ENCODE data around the gene HAT1.
A peak's percentile ranks its signal among the peaks of the same experiment; 100 is the strongest.
"Not testable (repeated sequence)": the region's sequence is repeated elsewhere in the genome, so short reads cannot be mapped to it uniquely, and the experiment has no call there.

HAT1 gene
- total RNA-seq, result 36.9 to 42.2 reads per million in 2 donors

DNA sequence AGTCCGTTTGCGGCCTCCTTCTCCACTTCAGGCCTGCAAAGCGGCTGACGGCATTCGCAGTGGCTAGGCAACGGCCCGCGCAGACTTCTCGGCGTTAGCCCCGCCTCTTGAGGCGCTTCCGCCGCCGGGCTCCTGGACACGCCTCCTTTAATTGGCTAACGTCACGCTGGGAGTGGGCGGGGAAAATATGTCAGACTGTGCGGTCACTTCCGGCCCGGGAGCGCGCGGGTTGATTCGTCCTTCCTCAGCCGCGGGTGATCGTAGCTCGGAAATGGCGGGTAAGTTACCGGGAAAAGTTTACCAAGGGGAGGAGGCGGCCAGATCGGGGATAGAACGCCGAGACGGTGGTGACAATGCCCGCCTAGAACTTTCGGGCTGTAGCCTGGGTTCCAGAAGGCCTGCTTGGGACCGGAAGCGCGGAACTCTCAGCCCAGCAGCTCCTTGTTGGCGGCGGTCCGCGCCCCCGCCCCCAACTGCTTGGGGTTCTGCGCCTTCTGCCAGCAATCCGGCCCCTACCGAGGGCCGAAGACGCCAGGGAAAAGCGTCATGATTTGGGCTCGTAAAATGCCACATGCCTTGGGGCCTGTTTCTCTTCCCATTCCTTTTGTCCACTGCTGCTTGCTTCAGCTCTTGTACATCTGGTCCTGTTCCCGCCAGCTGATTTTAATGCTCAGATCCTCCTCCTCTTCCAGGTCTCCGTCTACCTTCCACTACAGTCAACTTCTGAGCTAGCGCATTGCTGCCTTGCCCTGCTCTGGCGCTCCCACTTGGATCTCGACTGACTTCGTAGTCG lies at the start of gene HAT1:
HAT1 (plus strand) TSS at position 232 of the 793 bp plus-strand sequence; CDS start at position 272, 40 bp downstream.
- peak; percentile 95 for DNase-seq

DNA sequence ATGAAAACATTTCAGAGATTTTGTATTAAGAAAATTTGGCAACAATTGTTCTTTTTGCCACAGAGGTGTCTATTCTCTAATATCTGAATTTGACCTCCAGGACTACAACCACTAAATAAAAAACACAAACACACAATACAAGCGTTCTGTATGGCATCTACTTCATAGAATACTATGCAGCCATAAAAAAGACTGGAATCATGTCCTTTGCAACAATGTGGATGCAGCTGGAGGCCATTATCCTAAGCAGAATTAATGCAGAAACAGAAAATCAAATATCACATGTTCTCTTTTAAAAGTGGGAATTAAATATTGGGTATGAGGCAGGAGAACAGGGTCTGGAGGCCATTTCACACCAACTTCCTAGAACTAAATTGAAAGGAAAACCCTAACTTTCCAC lies 47.7 kb upstream of the HAT1 start:
- DNase-seq, result no peak

GRCh38 chr2:171874963-171875362 lies 47.3 kb upstream of the HAT1 start:
- no peak for DNase-seq

GRCh38 chr2:171878481-171878993 lies 43.7 kb upstream of the HAT1 start:
- DNase-seq, result no peak

GRCh38 chr2:171879865-171880264 lies 42.4 kb upstream of the HAT1 start:
- no peak for DNase-seq

- no peak for DNase-seq
These were observed 41.5 kb upstream of the HAT1 start for GRCh38 chr2:171880774-171881173.

- no peak for DNase-seq
These were observed 40.0 kb upstream of the HAT1 start for GRCh38 chr2:171882089-171882769.

DNA sequence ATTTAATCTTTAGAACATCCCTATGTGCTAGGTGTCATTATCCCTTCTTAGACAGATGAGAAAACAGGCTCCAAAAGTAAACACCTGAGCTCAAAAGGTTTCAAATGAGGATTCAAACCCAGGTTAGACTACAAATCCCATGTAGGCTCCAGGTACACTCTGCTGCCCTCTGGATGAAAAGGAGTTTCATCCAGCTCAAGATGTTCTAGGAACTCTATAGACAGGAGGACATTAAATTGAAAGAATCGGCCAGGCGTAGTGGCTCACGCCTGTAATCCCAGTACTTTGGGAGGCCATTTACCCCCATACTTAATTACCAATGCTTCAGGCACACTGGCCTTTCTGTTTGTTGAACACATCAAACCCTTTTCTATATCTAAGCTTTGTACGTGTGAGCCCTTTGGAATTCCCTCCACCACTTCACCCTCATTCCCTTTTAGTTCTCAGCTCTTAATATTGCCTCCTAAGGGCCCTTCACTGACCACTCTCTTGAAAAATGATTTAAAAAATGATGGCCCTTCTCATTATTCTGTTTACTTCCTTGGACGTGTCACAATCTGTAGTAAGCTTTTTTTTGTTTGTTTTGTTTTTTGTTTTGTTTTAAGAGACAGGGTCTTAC lies 38.9 kb upstream of the HAT1 start:
- no peak for DNase-seq

- DNase-seq, result no peak
These were observed 32.9 kb upstream of the HAT1 start for GRCh38 chr2:171889333-171889732.

DNA sequence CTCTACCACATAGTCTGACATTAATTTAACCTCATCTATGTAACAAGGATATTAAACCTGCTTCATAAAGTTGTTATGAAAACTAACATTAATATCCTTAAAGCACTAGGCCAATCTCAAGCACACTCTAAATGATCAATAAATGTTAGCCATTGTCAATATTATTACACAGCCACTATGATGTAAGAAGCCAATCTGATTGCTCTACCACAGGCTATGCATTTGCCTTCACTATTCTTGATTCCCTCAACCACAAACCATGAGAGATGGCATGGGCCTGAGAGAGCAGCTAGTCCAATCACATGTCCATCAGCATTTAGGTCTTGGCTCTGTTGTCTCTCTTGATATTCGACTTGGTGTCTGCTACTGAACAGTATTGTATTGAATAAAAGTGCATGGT lies 32.5 kb upstream of the HAT1 start:
- DNase-seq, result no peak

DNA sequence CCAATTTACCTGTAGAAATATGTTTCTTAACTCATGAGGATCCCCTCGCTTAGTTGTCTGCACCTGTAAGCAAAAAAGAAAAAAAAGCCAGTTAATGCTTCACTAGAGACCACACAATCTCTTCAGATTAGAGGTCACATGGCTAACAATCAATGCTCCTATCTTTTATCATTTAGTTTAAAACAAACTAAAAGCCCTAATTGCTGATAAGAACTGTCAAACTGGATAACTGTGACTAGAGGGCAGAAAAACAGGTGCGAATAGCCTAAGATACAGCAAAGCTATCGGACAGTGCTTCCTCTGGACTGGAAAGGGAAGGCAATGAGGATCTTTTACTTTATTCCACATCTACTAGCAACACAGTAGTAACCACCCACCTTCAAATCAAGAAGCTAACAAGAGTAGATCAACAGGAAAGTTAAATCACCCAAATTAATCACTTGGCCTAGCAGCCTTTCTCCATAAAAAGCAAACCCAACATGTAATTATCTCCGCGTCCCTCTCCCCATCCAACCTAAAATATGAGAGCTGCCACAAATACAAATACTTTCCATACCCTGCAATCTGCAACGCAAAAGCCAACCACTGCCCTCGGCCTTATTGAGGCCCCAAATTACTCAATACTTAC lies 29.0 kb upstream of the HAT1 start:
- no peak for DNase-seq

- DNase-seq, result peak; percentile 50
These were observed 28.2 kb upstream of the HAT1 start, which contains the start of gene SLC25A12 for GRCh38 chr2:171893824-171894611. SLC25A12 (minus strand) TSS chr2:171894244; CDS start chr2:171894214, 30 bp downstream.

DNA sequence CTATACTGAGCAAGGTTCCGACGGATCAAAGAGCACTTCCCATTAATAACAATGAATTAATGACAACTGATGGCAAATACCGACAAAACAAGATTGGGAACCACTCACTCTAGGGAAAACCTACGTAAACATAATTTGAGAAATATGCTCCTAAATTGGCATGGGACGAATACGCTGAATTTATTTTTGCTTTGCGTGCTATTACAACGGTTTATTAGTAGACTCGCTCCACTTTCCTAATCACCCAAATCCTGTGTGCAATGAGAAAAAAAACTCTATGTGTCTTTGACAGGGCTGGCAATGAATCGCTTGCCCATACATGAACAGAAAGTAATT lies 27.7 kb upstream of the HAT1 start:
- DNase-seq, result no peak

GRCh38 chr2:171895786-171896185 lies 26.5 kb upstream of the HAT1 start:
- no peak for DNase-seq

DNA sequence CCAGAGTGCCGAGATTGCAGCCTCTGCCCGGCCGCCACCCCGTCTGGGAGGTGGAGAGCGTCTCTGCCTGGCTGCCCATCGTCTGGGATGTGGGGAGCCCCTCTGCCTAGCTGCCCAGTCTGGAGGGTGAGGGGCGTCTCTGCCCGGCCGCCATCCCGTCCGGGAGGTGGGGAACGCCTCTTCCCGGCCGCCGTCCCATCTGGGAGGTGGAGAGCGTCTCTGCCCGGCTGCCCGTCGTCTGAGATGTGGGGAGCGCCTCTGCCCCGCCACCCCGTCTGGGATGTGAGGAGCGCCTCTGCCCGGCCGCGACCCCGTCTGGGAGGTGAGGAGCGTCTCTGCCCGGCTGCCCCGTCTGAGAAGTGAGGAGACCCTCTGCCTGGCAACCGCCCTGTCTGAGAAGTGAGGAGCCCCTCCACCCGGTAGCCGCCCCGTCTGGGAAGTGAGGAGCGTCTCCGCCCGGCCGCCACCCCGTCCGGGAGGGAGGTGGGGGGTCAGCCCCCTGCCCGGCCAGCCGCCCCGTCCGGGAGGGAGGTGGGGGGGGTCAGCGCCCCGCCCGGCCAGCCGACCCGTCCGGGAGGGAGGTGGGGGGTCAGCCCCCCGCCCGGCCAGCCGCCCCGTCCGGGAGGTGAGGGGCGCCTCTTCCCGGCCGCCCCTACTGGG lies 22.5 kb upstream of the HAT1 start:
- DNase-seq, result not testable (repeated sequence)

- no peak for DNase-seq
These were observed 19.3 kb upstream of the HAT1 start for GRCh38 chr2:171902840-171903420.

- no peak for DNase-seq
These were observed 14.0 kb upstream of the HAT1 start for GRCh38 chr2:171908235-171908634.

GRCh38 chr2:171909266-171909665 lies 13.0 kb upstream of the HAT1 start:
- no peak for DNase-seq

DNA sequence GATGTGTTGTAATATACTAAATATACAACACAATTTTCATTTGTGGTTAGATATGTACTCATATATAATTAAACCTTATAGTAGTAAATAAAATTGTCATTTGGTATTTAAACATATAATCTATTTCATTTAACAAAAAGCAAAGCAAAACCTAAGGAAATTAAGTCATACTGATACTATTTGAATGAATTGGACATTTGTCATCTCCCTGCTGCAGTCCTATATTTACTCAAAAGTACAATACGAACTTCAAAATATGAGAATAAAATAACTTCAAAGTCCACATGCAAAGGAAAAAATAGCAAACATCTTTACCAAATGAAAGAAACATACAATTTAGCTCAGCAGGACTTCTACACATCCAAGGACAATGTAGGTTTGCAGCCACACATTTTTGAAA lies 11.8 kb upstream of the HAT1 start:
- no peak for DNase-seq

GRCh38 chr2:171913517-171913916 lies 8.7 kb upstream of the HAT1 start:
- DNase-seq, result no peak

GRCh38 chr2:171919453-171919852 lies 2.8 kb upstream of the HAT1 start:
- no peak for DNase-seq

- no peak for DNase-seq
These were observed 361 bp upstream of the HAT1 start for GRCh38 chr2:171921970-171922229.
